H1 (cell line): ENCODE results near the gene PRKN. TPM values are rescaled to one million over a fixed set of nuclear protein-coding genes. Genes with fewer than 3 reads are reported as not detected.

Experiments used
- CTCF ChIA-PET: fragments of 300-600 bp; sonication (Branson Sonifier 250); formaldehyde crosslinking; loops from one replicate; lab custom pipeline; 2021; ENCODE audit not compliant: partially characterized antibody; lab: Charles Lee
- POLR2A ChIA-PET: fragments of 300-600 bp; sonication (Branson Sonifier 250); formaldehyde crosslinking; loops from one replicate; lab custom pipeline; 2021; ENCODE audit warnings: inconsistent platforms; ENCODE audit not compliant: partially characterized antibody; lab: Charles Lee
- DNase-seq, 2 experiments: peaks; one replicate each; pipeline versions ENCODE4 v3.0.0 to v3.0.0-alpha.2; 2010 to 2022; ENCODE audit warnings: low spot score in 2 of 2, low read depth in 1 of 2, mixed read lengths in 1 of 2
- FAIRE-seq: peaks from 2 replicates; lab custom pipeline; 2011; peaks lifted over from hg19 to GRCh38; lab: Jason Lieb, UNC
- H2AFZ ChIP-seq: 2 replicates; pipeline ENCODE4 v1.8.1; 2012; ENCODE audit warnings: low read length, inconsistent platforms
- H2AK5ac ChIP-seq: 2 replicates; pipeline ENCODE4 v1.6.1; 2013; ENCODE audit warnings: low read depth, low read length
- H2BK120ac ChIP-seq: replicated peaks from 2 replicates; pipeline ENCODE3; 2013; ENCODE audit warnings: low read depth, low read length, inconsistent platforms
- H2BK12ac ChIP-seq: 2 replicates; pipeline ENCODE4 v1.6.1; 2013; ENCODE audit warnings: low read depth, low read length
- H2BK15ac ChIP-seq: 2 replicates; pipeline ENCODE4 v1.6.1; 2013; ENCODE audit warnings: low read length
- H2BK20ac ChIP-seq: 2 replicates; pipeline ENCODE4 v1.6.1; 2013; ENCODE audit warnings: low read length
- H2BK5ac ChIP-seq: 2 replicates; pipeline ENCODE4 v1.6.1; 2013; ENCODE audit warnings: low read depth, low read length
- H3K14ac ChIP-seq: 2 replicates; pipeline ENCODE4 v1.6.1; 2013; ENCODE audit warnings: inconsistent platforms; ENCODE audit not compliant: insufficient read length
- H3K18ac ChIP-seq: 2 replicates; pipeline ENCODE4 v1.6.1; 2013; ENCODE audit warnings: low read length; ENCODE audit errors: extremely low read depth
- H3K23ac ChIP-seq: 2 replicates; pipeline ENCODE4 v1.6.1; 2013; ENCODE audit warnings: inconsistent platforms; ENCODE audit not compliant: insufficient read length
- H3K23me2 ChIP-seq: 2 replicates; pipeline ENCODE4 v1.6.1; 2013; ENCODE audit warnings: low read depth, low read length
- H3K27ac ChIP-seq: 2 replicates; pipeline ENCODE4 v1.6.1; 2011; ENCODE audit warnings: low read depth, low read length, inconsistent platforms
- H3K27me3 ChIP-seq, 4 experiments: replicated peaks in 1 of 4; 1 replicate in 1 of 4; 2 replicates in 3 of 4; pipeline versions ENCODE4 v1.6.1 to v1.8.1; 2011 to 2013; ENCODE audit warnings: low read length in 3 of 4, mild to moderate bottlenecking in 3 of 4, inconsistent platforms in 2 of 4, mixed read lengths in 2 of 4, moderate library complexity in 1 of 4; ENCODE audit not compliant: control insufficient read depth in 3 of 4, insufficient read depth in 3 of 4; ENCODE audit errors: extremely low read depth in 1 of 4
- H3K36me3 ChIP-seq, 4 experiments: 2 replicates each; pipeline versions ENCODE4 v1.6.1 to v1.8.1; 2011 to 2013; ENCODE audit warnings: mild to moderate bottlenecking in 4 of 4, low read length in 3 of 4, moderate library complexity in 2 of 4, control low read depth in 1 of 4, inconsistent platforms in 1 of 4; ENCODE audit not compliant: insufficient read depth in 4 of 4, control insufficient read depth in 2 of 4
- H3K4ac ChIP-seq: replicated peaks from 2 replicates; pipeline ENCODE3; 2013; ENCODE audit warnings: low read length, low read depth, mixed read lengths, inconsistent platforms; ENCODE audit not compliant: insufficient read length
- H3K4me1 ChIP-seq, 4 experiments: replicated peaks in 1 of 4; 1 replicate in 1 of 4; 2 replicates in 3 of 4; pipeline versions ENCODE4 v1.6.1 to v1.8.1; 2011 to 2013; ENCODE audit warnings: low read length in 3 of 4, inconsistent platforms in 2 of 4, mixed read lengths in 1 of 4; ENCODE audit not compliant: insufficient read depth in 4 of 4, control insufficient read depth in 3 of 4
- H3K4me2 ChIP-seq, 2 experiments: 2 replicates each; pipeline versions ENCODE4 v1.6.1 to v1.8.1; 2011 to 2013; ENCODE audit warnings: low read depth in 2 of 2, low read length in 2 of 2, control low read depth in 1 of 2, inconsistent platforms in 1 of 2, mild to moderate bottlenecking in 1 of 2; ENCODE audit not compliant: insufficient read depth in 1 of 2
- H3K4me3 ChIP-seq, 4 experiments: fragments of 200-600, 300-600 bp in 1 of 4; sonication (generic), shearing (Covaris generic), sonication (Bioruptor Twin) in 1 of 4; 2 replicates each; pipeline versions ENCODE4 v1.5.1 to v1.8.1; 2011 to 2016; ENCODE audit warnings: low read length in 4 of 4, low read depth in 3 of 4, control low read depth in 2 of 4, inconsistent platforms in 2 of 4, mild to moderate bottlenecking in 2 of 4, mixed read lengths in 1 of 4, moderate library complexity in 1 of 4; ENCODE audit not compliant: insufficient read depth in 2 of 4; ENCODE audit errors: extremely low read depth in 1 of 4
- H3K56ac ChIP-seq: replicated peaks from 2 replicates; pipeline ENCODE3; 2013; ENCODE audit warnings: low read depth, mild to moderate bottlenecking, mixed read lengths, low read length, inconsistent platforms; ENCODE audit not compliant: insufficient read length
- H3K79me1 ChIP-seq: 2 replicates; pipeline ENCODE4 v1.6.1; 2013; ENCODE audit warnings: low read depth, low read length, control low read depth
- H3K79me2 ChIP-seq, 2 experiments: 2 replicates each; pipeline versions ENCODE4 v1.6.1 to v1.8.1; 2012 to 2013; ENCODE audit warnings: low read length in 2 of 2, mild to moderate bottlenecking in 2 of 2, inconsistent platforms in 1 of 2; ENCODE audit not compliant: insufficient read depth in 2 of 2, control insufficient read depth in 1 of 2
- H3K9ac ChIP-seq, 4 experiments: replicated peaks in 1 of 4; 1 replicate in 1 of 4; 2 replicates in 3 of 4; pipeline versions ENCODE4 v1.6.1 to v1.8.1; 2011 to 2013; ENCODE audit warnings: low read depth in 3 of 4, low read length in 3 of 4, control low read depth in 2 of 4, mild to moderate bottlenecking in 2 of 4, moderate library complexity in 2 of 4, inconsistent platforms in 1 of 4; ENCODE audit errors: extremely low read depth in 1 of 4
- H3K9me3 ChIP-seq, 2 experiments: 2 replicates each; pipeline versions ENCODE4 v1.6.1 to v1.8.1; 2012 to 2013; ENCODE audit warnings: mild to moderate bottlenecking in 2 of 2, moderate library complexity in 2 of 2, control low read depth in 1 of 2, inconsistent platforms in 1 of 2, low read depth in 1 of 2, low read length in 1 of 2, mixed read lengths in 1 of 2; ENCODE audit not compliant: insufficient read depth in 2 of 2
- H4K20me1 ChIP-seq, 2 experiments: replicated peaks in 1 of 2; 2 replicates each; pipeline versions ENCODE3 to v1.8.1; 2011 to 2013; ENCODE audit warnings: inconsistent platforms in 2 of 2, low read length in 2 of 2, mild to moderate bottlenecking in 1 of 2; ENCODE audit not compliant: insufficient read depth in 2 of 2, control insufficient read depth in 1 of 2
- H4K5ac ChIP-seq: 2 replicates; pipeline ENCODE4 v1.6.1; 2013; ENCODE audit warnings: low read length, low read depth, mixed read lengths, inconsistent platforms; ENCODE audit not compliant: insufficient read length
- H4K8ac ChIP-seq: 2 replicates; pipeline ENCODE4 v1.8.0; 2013; ENCODE audit warnings: mild to moderate bottlenecking, moderate library complexity, low read length, inconsistent platforms; ENCODE audit not compliant: insufficient read depth; ENCODE audit errors: extremely low read depth
- H4K91ac ChIP-seq: replicated peaks from 2 replicates; pipeline ENCODE3; 2013; ENCODE audit warnings: low read length, mixed read lengths, inconsistent platforms; ENCODE audit not compliant: insufficient read length
- BRCA1 ChIP-seq: IDR thresholded peaks from 2 replicates; pipeline ENCODE4 v1.6.1; 2012; ENCODE audit warnings: low read depth, low read length, improper control_type of control experiment
- CTBP2 ChIP-seq: IDR thresholded peaks from 2 replicates; pipeline ENCODE4 v1.7.0; 2011; ENCODE audit warnings: borderline replicate concordance, mild to moderate bottlenecking, moderate library complexity, mixed read lengths, low read length; ENCODE audit not compliant: insufficient read depth, insufficient read length
- E2F6 ChIP-seq: IDR thresholded peaks from 2 replicates; pipeline ENCODE4 v1.6.1; 2012; ENCODE audit warnings: inconsistent platforms
- JUN ChIP-seq: IDR thresholded peaks from 2 replicates; pipeline ENCODE4 v1.6.1; 2011; ENCODE audit warnings: low read depth, mild to moderate bottlenecking, improper control_type of control experiment, low read length
- NANOG ChIP-seq: IDR thresholded peaks from 2 replicates; pipeline ENCODE4 v1.6.1; 2011; ENCODE audit warnings: low read length, low read depth, mild to moderate bottlenecking, inconsistent platforms; ENCODE audit not compliant: insufficient read depth, poor library complexity, severe bottlenecking
- USF2 ChIP-seq: IDR thresholded peaks from 2 replicates; pipeline ENCODE4 v1.6.1; 2011; ENCODE audit warnings: low read length, improper control_type of control experiment
- WGBS, 2 experiments: shearing (Covaris generic) in 1 of 2; methylation state at CpG; one replicate each; pipeline versions ENCODE4 v1.1.6 to v1.1.7; 2013 to 2015; ENCODE audit warnings: low lambda C conversion rate in 2 of 2, mixed read lengths in 2 of 2, inconsistent platforms in 1 of 2, low coverage in 1 of 2, missing lambda C conversion rate in 1 of 2; ENCODE audit not compliant: insufficient replicate concordance in 2 of 2, insufficient coverage in 1 of 2, insufficient read length in 1 of 2; ENCODE audit errors: extremely low coverage in 1 of 2, missing lambda C conversion rate in 1 of 2; 5-methylcytosine and 5-hydroxymethylcytosine counted together
- polyA plus RNA-seq, 7 experiments: library from polyadenylated mRNA; depleted of rRNA in 3 of 7; stranded (reverse) in 5 of 7; unstranded in 2 of 7; fragments of >200 nt in 5 of 7; fragments of 200-250 nt in 2 of 7; gene quantifications; 1 replicate in 5 of 7; 2 replicates in 1 of 7; 4 replicates in 1 of 7; pipeline versions ENCODE4 v1.2.1 to v1.2.3, GENCODE V29; 2011 to 2013; ENCODE audit warnings: missing spikeins in 2 of 7, mixed read lengths in 2 of 7
- total RNA-seq: library from RNA; stranded (reverse); fragmentation: NEBNext Ultra II Directional; extraction: Animal tissue kit (Norgen Biotek cat#: 25700); gene quantifications from 2 replicates; pipeline ENCODE4 v1.2.1, GENCODE V29; 2021

Gene PRKN
- total and polyA plus RNA-seq, 2 of the 8 experiments (the other 6 are each of a cell fraction or from before 2014, with no cell fraction given): 0.13 to 0.29 TPM

- H3K79me2 ChIP-seq: no peaks in the 10 kb centered on the region
- H3K27ac ChIP-seq: no peak overlapping the region
- H2BK12ac ChIP-seq: no peak overlapping the region
- H3K14ac ChIP-seq: no peak overlapping the region
- H2AFZ ChIP-seq: no peak overlapping the region
- no peak overlapping the region for H2BK20ac ChIP-seq
- no peak overlapping the region for H2AK5ac ChIP-seq
- no peak for FAIRE-seq
- no peaks in the 10 kb centered on the region for H3K36me3 ChIP-seq
- H3K56ac ChIP-seq: no peak overlapping the region
- H3K23ac ChIP-seq: no peak overlapping the region
- H3K9me3 ChIP-seq: no peaks in the 10 kb centered on the region
- H2BK5ac ChIP-seq: no peak overlapping the region
- no peak overlapping the region for H4K5ac ChIP-seq
- H3K4ac ChIP-seq: no peak overlapping the region
- no peaks in the 10 kb centered on the region for H3K79me1 ChIP-seq
- H3K4me3 ChIP-seq: no peak overlapping the region
- no peak overlapping the region for H2BK15ac ChIP-seq
- no peak overlapping the region for H4K8ac ChIP-seq
- H4K91ac ChIP-seq: no peak overlapping the region
- H3K4me2 ChIP-seq: no peak overlapping the region
- H4K20me1 ChIP-seq: no peaks in the 10 kb centered on the region
- DNase-seq: no peak
- no peak overlapping the region for H2BK120ac ChIP-seq
- H3K23me2 ChIP-seq: no peaks in the 10 kb centered on the region
- POLR2A ChIA-PET: no interaction called here
- no peak for TF ChIP-seq NANOG
- TF ChIP-seq E2F6: no peak
- no peak for TF ChIP-seq JUN
- no peak for TF ChIP-seq BRCA1
- no peak for TF ChIP-seq CTBP2
- no peak for TF ChIP-seq USF2
- WGBS, 2 experiments: 83% methylated on average over 3 of the region's 3 CpGs; no CpG with 5 or more reads in 1 of the 2 experiments
- CTCF ChIA-PET: interaction anchor here (0.8 to 1.4 kb wide), 2 partner anchors 10 to 34 kb away, joined by 3 read pairs; no protein-coding TSS in a partner anchor
- no peak overlapping the region for H3K18ac ChIP-seq
- no peak overlapping the region for H3K9ac ChIP-seq
- no peaks in the 10 kb centered on the region for H3K4me1 ChIP-seq
- no peaks in the 10 kb centered on the region for H3K27me3 ChIP-seq
Measured at GRCh38 chr6:161452241-161452640, 1275.3 kb downstream of the PRKN start.
